H9 (cell line): Measurements from ENCODE around the gene RHOD. TPM values are rescaled to one million over a fixed set of nuclear protein-coding genes. Genes with fewer than 3 reads are reported as not detected.
A peak's percentile ranks its signal among the peaks of the same experiment; 100 is the strongest.

Source experiments
- DNase-seq: peaks from one replicate; pipeline ENCODE4 v3.0.0-alpha.2; 2017
- H2AFZ ChIP-seq: one replicate; pipeline ENCODE4 v1.6.1; 2013; ENCODE audit warnings: mild to moderate bottlenecking, low read length, control low read depth, moderate library complexity
- H2AK5ac ChIP-seq: 2 replicates; pipeline ENCODE4 v1.6.1; 2013; ENCODE audit warnings: low read length, control low read depth, mixed read lengths; ENCODE audit not compliant: insufficient read length
- H2BK120ac ChIP-seq: one replicate; pipeline ENCODE4 v1.6.1; 2013; ENCODE audit warnings: low read depth, mild to moderate bottlenecking, low read length, control low read depth, inconsistent platforms; ENCODE audit not compliant: poor library complexity, severe bottlenecking
- H2BK12ac ChIP-seq: 2 replicates; pipeline ENCODE4 v1.6.1; 2013; ENCODE audit warnings: low read length, control low read depth, mixed read lengths, low read depth; ENCODE audit not compliant: insufficient read length
- H2BK15ac ChIP-seq: 2 replicates; pipeline ENCODE4 v1.6.1; 2013; ENCODE audit warnings: low read depth, low read length, control low read depth
- H2BK20ac ChIP-seq: one replicate; pipeline ENCODE4 v1.6.1; 2013; ENCODE audit warnings: low read depth, mild to moderate bottlenecking, low read length, control low read depth, inconsistent platforms; ENCODE audit not compliant: poor library complexity, severe bottlenecking
- H2BK5ac ChIP-seq: 2 replicates; pipeline ENCODE4 v1.6.1; 2013; ENCODE audit warnings: low read length, control low read depth, mixed read lengths; ENCODE audit not compliant: insufficient read length
- H3K14ac ChIP-seq: 2 replicates; pipeline ENCODE4 v1.6.1; 2013; ENCODE audit warnings: low read length, control low read depth; ENCODE audit not compliant: insufficient read depth
- H3K18ac ChIP-seq: 2 replicates; pipeline ENCODE4 v1.6.1; 2013; ENCODE audit warnings: low read depth, mild to moderate bottlenecking, mixed read lengths, low read length, control low read depth; ENCODE audit not compliant: insufficient read length
- H3K23ac ChIP-seq: 2 replicates; pipeline ENCODE4 v1.6.1; 2013; ENCODE audit warnings: low read length, control low read depth, mixed read lengths, low read depth; ENCODE audit not compliant: insufficient read length
- H3K23me2 ChIP-seq: 2 replicates; pipeline ENCODE4 v1.6.1; 2013; ENCODE audit warnings: low read depth, mild to moderate bottlenecking, mixed read lengths, low read length, control low read depth; ENCODE audit not compliant: insufficient read length, poor library complexity, severe bottlenecking
- H3K27ac ChIP-seq: 2 replicates; pipeline ENCODE4 v1.5.1; 2013; ENCODE audit warnings: low read length, control low read depth, mixed read lengths, low read depth; ENCODE audit not compliant: insufficient read length
- H3K27me3 ChIP-seq: 2 replicates; pipeline ENCODE4 v1.6.1; 2013; ENCODE audit warnings: low read length, control low read depth, inconsistent platforms; ENCODE audit not compliant: insufficient read depth
- H3K4ac ChIP-seq: 2 replicates; pipeline ENCODE4 v1.6.1; 2013; ENCODE audit warnings: low read depth, mild to moderate bottlenecking, control low read depth, inconsistent platforms, low read length, moderate library complexity
- H3K4me1 ChIP-seq: 2 replicates; pipeline ENCODE4 v1.6.1; 2013; ENCODE audit warnings: low read length, control low read depth, inconsistent platforms; ENCODE audit not compliant: insufficient read depth
- H3K4me2 ChIP-seq: 2 replicates; pipeline ENCODE4 v1.6.1; 2013; ENCODE audit warnings: low read length, control low read depth, mixed read lengths; ENCODE audit not compliant: insufficient read length, insufficient read depth
- H3K56ac ChIP-seq: 2 replicates; pipeline ENCODE4 v1.6.1; 2013; ENCODE audit warnings: low read depth, mild to moderate bottlenecking, mixed read lengths, low read length, control low read depth; ENCODE audit not compliant: insufficient read length
- H3K79me1 ChIP-seq: 2 replicates; pipeline ENCODE4 v1.6.1; 2013; ENCODE audit warnings: low read depth, mild to moderate bottlenecking, moderate library complexity, low read length, control low read depth, inconsistent platforms; ENCODE audit not compliant: insufficient read depth, poor library complexity, severe bottlenecking
- H3K79me2 ChIP-seq: 2 replicates; pipeline ENCODE4 v1.6.1; 2013; ENCODE audit warnings: low read length, control low read depth, inconsistent platforms; ENCODE audit not compliant: insufficient read depth
- H3K9ac ChIP-seq: 2 replicates; pipeline ENCODE4 v1.6.1; 2013; ENCODE audit warnings: low read length, control low read depth, mixed read lengths; ENCODE audit not compliant: insufficient read length; ENCODE audit errors: extremely low read depth
- H3K9me3 ChIP-seq: one replicate; pipeline ENCODE4 v1.6.1; 2013; ENCODE audit warnings: low read depth, low read length, inconsistent platforms; ENCODE audit not compliant: control insufficient read depth
- H3T11ph ChIP-seq: one replicate; pipeline ENCODE4 v1.6.1; 2013; ENCODE audit warnings: mild to moderate bottlenecking, low read length, control low read depth, inconsistent platforms
- H4K20me1 ChIP-seq: one replicate; pipeline ENCODE4 v1.6.1; 2013; ENCODE audit not compliant: control insufficient read depth, insufficient read length, insufficient read depth
- H4K5ac ChIP-seq: 2 replicates; pipeline ENCODE4 v1.6.1; 2013; ENCODE audit warnings: low read depth, mild to moderate bottlenecking, mixed read lengths, low read length, control low read depth; ENCODE audit not compliant: insufficient read length
- H4K8ac ChIP-seq: replicated peaks from 2 replicates; pipeline ENCODE4 v1.6.1; 2013; ENCODE audit warnings: low read length, control low read depth, mixed read lengths, low read depth; ENCODE audit not compliant: insufficient read length
- H4K91ac ChIP-seq: 2 replicates; pipeline ENCODE4 v1.6.1; 2013; ENCODE audit warnings: low read depth, mild to moderate bottlenecking, moderate library complexity, mixed read lengths, low read length, control low read depth; ENCODE audit not compliant: insufficient read length
- H3K27ac Mint-ChIP-seq, 3 experiments: 2 replicates in 2 of 3; 3 replicates in 1 of 3; pipeline ENCODE4 v1.8.0; 2020 to 2021; ENCODE audit warnings: mixed read lengths in 3 of 3, mild to moderate bottlenecking in 1 of 3, moderate library complexity in 1 of 3
- H3K27me3 Mint-ChIP-seq: 2 replicates; pipeline ENCODE4 v1.8.0; 2021; ENCODE audit warnings: low read depth, mild to moderate bottlenecking, moderate library complexity, mixed read lengths
- H3K36me3 Mint-ChIP-seq, 3 experiments: 2 replicates in 2 of 3; 3 replicates in 1 of 3; pipeline ENCODE4 v1.8.0; 2020 to 2021; ENCODE audit warnings: low read depth in 3 of 3, mixed read lengths in 3 of 3; ENCODE audit not compliant: insufficient read depth in 1 of 3
- H3K4me1 Mint-ChIP-seq, 2 experiments: 2 replicates each; pipeline ENCODE4 v1.8.0; 2020; ENCODE audit warnings: mixed read lengths in 2 of 2
- H3K4me3 Mint-ChIP-seq, 2 experiments: 2 replicates in 1 of 2; 3 replicates in 1 of 2; pipeline ENCODE4 v1.8.0; 2020 to 2021; ENCODE audit warnings: mild to moderate bottlenecking in 2 of 2, mixed read lengths in 2 of 2, moderate library complexity in 1 of 2
- H3K9me3 Mint-ChIP-seq, 2 experiments: 2 replicates in 1 of 2; 3 replicates in 1 of 2; pipeline ENCODE4 v1.8.0; 2020; ENCODE audit warnings: mild to moderate bottlenecking in 2 of 2, mixed read lengths in 2 of 2, moderate library complexity in 1 of 2
- WGBS: extraction: QIAGEN DNeasy Blood & Tissue Kit; methylation state at CpG from one replicate; pipeline ENCODE4 v1.1.7; 2013; ENCODE audit warnings: missing lambda C conversion rate, low lambda C conversion rate, mixed read lengths; ENCODE audit not compliant: insufficient read length; ENCODE audit errors: extremely low coverage; 5-methylcytosine and 5-hydroxymethylcytosine counted together
- total RNA-seq: library from RNA; stranded (reverse); gene quantifications from 2 replicates; pipeline ENCODE4 v1.2.1, GENCODE V29; 2021
- TF ChIP-seq, protein P1 (sequence below): fragments of 200-600 bp; sonication (generic); conservative IDR thresholded peaks from 3 replicates; pipeline ENCODE4 v1.8.0; 2021; ENCODE audit warnings: antibody characterized with exemption, mild to moderate bottlenecking

Gene RHOD
- total RNA-seq, 1 experiment from 2014 or later = 14.8 TPM

DNA sequence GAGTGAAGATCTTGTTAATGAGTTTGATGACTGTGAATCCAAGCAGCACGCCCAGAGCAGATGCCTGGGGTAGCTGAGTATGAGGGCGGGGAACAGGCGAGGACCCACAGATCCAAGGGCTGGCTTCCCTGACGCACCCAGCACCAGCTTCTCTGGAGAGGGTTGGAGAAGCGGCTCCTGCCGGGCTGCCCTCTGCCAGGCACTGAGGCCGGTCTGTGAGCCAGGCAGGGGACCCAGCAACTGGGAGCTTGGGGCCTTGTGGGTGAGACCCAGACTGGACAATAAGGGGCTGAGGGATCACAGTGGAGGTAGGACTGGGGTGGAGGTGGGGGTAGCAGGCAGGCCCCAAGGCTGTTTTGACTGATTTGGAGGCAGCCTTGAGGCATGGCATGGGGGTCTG is 42.3 kb upstream of the RHOD start:
- Histone ChIP-seq H3K9me3 (no peaks in the 10 kb centered on the region), H3K23me2 (no peaks in the 10 kb centered on the region), H3K4me2 (no peak overlapping the region), H4K8ac (no peak overlapping the region), H3T11ph (no peak overlapping the region), H3K56ac (no peak overlapping the region), H3K18ac (no peak overlapping the region), H3K27me3 (no peaks in the 10 kb centered on the region), H2BK20ac (no peak overlapping the region), H2BK15ac (no peak overlapping the region), H3K4ac (no peak overlapping the region), H4K5ac (no peak overlapping the region), H3K27ac (no peak overlapping the region), H3K23ac (no peak overlapping the region), H2AK5ac (no peak overlapping the region), H2BK120ac (no peak overlapping the region), H2BK12ac (no peak overlapping the region), H2BK5ac (no peak overlapping the region), H2AFZ (no peak overlapping the region), H3K79me1 (no peaks in the 10 kb centered on the region), H3K79me2 (no peaks in the 10 kb centered on the region), H3K4me1 (no peaks in the 10 kb centered on the region), H3K9ac (no peak overlapping the region), H4K91ac (no peak overlapping the region), H3K14ac (no peak overlapping the region), H4K20me1 (no peaks in the 10 kb centered on the region)
- Mint-ChIP-seq H3K4me3 (no peak overlapping the region), H3K27me3 (peaks cover 4% of the 10 kb centered on the region), H3K27ac (peak overlapping the region in 1 of 3 experiments; percentile 66; a peak in 1 of 7 replicates), H3K36me3 (peaks cover 0 to 18% (median 0%) of the 10 kb centered on the region in 3 experiments; a peak in 5 of 7 replicates), H3K9me3 (no peaks in the 10 kb centered on the region), H3K4me1 (peaks cover 12% of the 10 kb centered on the region in 2 experiments)
- DNase-seq = no peak
- WGBS = no CpG with 5 or more reads among the region's 7 CpGs
- TF ChIP-seq, protein P1, sequence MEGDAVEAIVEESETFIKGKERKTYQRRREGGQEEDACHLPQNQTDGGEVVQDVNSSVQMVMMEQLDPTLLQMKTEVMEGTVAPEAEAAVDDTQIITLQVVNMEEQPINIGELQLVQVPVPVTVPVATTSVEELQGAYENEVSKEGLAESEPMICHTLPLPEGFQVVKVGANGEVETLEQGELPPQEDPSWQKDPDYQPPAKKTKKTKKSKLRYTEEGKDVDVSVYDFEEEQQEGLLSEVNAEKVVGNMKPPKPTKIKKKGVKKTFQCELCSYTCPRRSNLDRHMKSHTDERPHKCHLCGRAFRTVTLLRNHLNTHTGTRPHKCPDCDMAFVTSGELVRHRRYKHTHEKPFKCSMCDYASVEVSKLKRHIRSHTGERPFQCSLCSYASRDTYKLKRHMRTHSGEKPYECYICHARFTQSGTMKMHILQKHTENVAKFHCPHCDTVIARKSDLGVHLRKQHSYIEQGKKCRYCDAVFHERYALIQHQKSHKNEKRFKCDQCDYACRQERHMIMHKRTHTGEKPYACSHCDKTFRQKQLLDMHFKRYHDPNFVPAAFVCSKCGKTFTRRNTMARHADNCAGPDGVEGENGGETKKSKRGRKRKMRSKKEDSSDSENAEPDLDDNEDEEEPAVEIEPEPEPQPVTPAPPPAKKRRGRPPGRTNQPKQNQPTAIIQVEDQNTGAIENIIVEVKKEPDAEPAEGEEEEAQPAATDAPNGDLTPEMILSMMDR = no peak
